ENCODE data around the gene VSTM4. TPM values are rescaled to one million over a fixed set of nuclear protein-coding genes. Genes with fewer than 3 reads are reported as not detected.

Gene VSTM4
- total RNA-seq, 1 donor from 2014 or later, result 2.2 TPM

- no peak for DNase-seq (ENCODE audit: low read depth, low spot score)
- peaks cover 11% of the 10 kb centered on the region for H3K36me3 Mint-ChIP-seq (ENCODE audit: low read depth)
- H3K27me3 Mint-ChIP-seq (ENCODE audit: low read depth), result no peaks in the 10 kb centered on the region
- H3K9me3 Mint-ChIP-seq, result peaks cover 11% of the 10 kb centered on the region
- peaks cover 44% of the 10 kb centered on the region for H3K4me1 Mint-ChIP-seq
- peak overlapping the region; percentile 47 for H3K27ac Mint-ChIP-seq (ENCODE audit: unreplicated experiment)
- no peak for TF ChIP-seq CTCF (conservative IDR thresholded peaks at IDR 0.05)
- no peak overlapping the region for H3K4me3 Mint-ChIP-seq
These were observed 23.7 kb downstream of the VSTM4 start for GRCh38 chr10:49091450-49092210.

GRCh38 chr10:49090696-49091380 is 24.5 kb downstream of the VSTM4 start:
- no peak overlapping the region for H3K4me3 Mint-ChIP-seq
- H3K36me3 Mint-ChIP-seq (ENCODE audit: low read depth), result peaks cover 14% of the 10 kb centered on the region
- no peak for TF ChIP-seq CTCF (conservative IDR thresholded peaks at IDR 0.05)

GRCh38 chr10:49090189-49090575 is 25.1 kb downstream of the VSTM4 start:
- no peak for TF ChIP-seq CTCF (conservative IDR thresholded peaks at IDR 0.05)
- H3K9me3 Mint-ChIP-seq, result peaks cover 11% of the 10 kb centered on the region
- H3K27ac Mint-ChIP-seq (ENCODE audit: unreplicated experiment), result no peak overlapping the region
- H3K27me3 Mint-ChIP-seq (ENCODE audit: low read depth), result no peaks in the 10 kb centered on the region
- peaks cover 14% of the 10 kb centered on the region for H3K36me3 Mint-ChIP-seq (ENCODE audit: low read depth)
- peaks cover 31% of the 10 kb centered on the region for H3K4me1 Mint-ChIP-seq
- H3K4me3 Mint-ChIP-seq, result no peak overlapping the region
- DNase-seq (ENCODE audit: low read depth, low spot score), result no peak

More at GRCh38 chr10:49090696-49091380, 24.5 kb downstream of the VSTM4 start:
- H3K9me3 Mint-ChIP-seq, result peaks cover 11% of the 10 kb centered on the region
- peaks cover 38% of the 10 kb centered on the region for H3K4me1 Mint-ChIP-seq
- peak overlapping the region; percentile 47 for H3K27ac Mint-ChIP-seq (ENCODE audit: unreplicated experiment)
- H3K27me3 Mint-ChIP-seq (ENCODE audit: low read depth), result no peaks in the 10 kb centered on the region
- DNase-seq (ENCODE audit: low read depth, low spot score), result no peak

GRCh38 chr10:49089557-49090188 is 25.6 kb downstream of the VSTM4 start:
- H3K4me1 Mint-ChIP-seq, result peaks cover 26% of the 10 kb centered on the region
- DNase-seq (ENCODE audit: low read depth, low spot score), result no peak
- no peak for TF ChIP-seq CTCF (conservative IDR thresholded peaks at IDR 0.05)

GRCh38 chr10:49089152-49089551 is 26.2 kb downstream of the VSTM4 start:
- H3K9me3 Mint-ChIP-seq, result peaks cover 11% of the 10 kb centered on the region
- DNase-seq (ENCODE audit: low read depth, low spot score), result no peak
- H3K4me1 Mint-ChIP-seq, result peaks cover 21% of the 10 kb centered on the region
- no peak for TF ChIP-seq CTCF (conservative IDR thresholded peaks at IDR 0.05)
- H3K4me3 Mint-ChIP-seq, result no peak overlapping the region
- H3K36me3 Mint-ChIP-seq (ENCODE audit: low read depth), result peaks cover 14% of the 10 kb centered on the region
- H3K27me3 Mint-ChIP-seq (ENCODE audit: low read depth), result no peaks in the 10 kb centered on the region
- no peak overlapping the region for H3K27ac Mint-ChIP-seq (ENCODE audit: unreplicated experiment)

More at GRCh38 chr10:49089557-49090188, 25.6 kb downstream of the VSTM4 start:
- no peak overlapping the region for H3K27ac Mint-ChIP-seq (ENCODE audit: unreplicated experiment)
- peaks cover 11% of the 10 kb centered on the region for H3K9me3 Mint-ChIP-seq
- peaks cover 14% of the 10 kb centered on the region for H3K36me3 Mint-ChIP-seq (ENCODE audit: low read depth)
- H3K4me3 Mint-ChIP-seq, result no peak overlapping the region
- H3K27me3 Mint-ChIP-seq (ENCODE audit: low read depth), result no peaks in the 10 kb centered on the region

Measured in neural crest cell (in vitro differentiated cells).